Dermis blood vessel endothelial cell (primary cell): Measurements from ENCODE around the gene TBXA2R. TPM values are rescaled to one million over a fixed set of nuclear protein-coding genes. Genes with fewer than 3 reads are reported as not detected.
"Not testable (repeated sequence)": the region's sequence is repeated elsewhere in the genome, so short reads cannot be mapped to it uniquely, and the experiment has no call there.

Experiments
- DNase-seq: peaks from one replicate; pipeline ENCODE4 v3.0.0; 2010
- total RNA-seq: library from RNA; depleted of rRNA; stranded (reverse); fragments of >200 nt; gene quantifications from 2 replicates; pipeline ENCODE4 v1.2.3, GENCODE V29; 2014

TBXA2R gene
- total RNA-seq, 1 donor from 2014 or later = 1.7 TPM

DNA sequence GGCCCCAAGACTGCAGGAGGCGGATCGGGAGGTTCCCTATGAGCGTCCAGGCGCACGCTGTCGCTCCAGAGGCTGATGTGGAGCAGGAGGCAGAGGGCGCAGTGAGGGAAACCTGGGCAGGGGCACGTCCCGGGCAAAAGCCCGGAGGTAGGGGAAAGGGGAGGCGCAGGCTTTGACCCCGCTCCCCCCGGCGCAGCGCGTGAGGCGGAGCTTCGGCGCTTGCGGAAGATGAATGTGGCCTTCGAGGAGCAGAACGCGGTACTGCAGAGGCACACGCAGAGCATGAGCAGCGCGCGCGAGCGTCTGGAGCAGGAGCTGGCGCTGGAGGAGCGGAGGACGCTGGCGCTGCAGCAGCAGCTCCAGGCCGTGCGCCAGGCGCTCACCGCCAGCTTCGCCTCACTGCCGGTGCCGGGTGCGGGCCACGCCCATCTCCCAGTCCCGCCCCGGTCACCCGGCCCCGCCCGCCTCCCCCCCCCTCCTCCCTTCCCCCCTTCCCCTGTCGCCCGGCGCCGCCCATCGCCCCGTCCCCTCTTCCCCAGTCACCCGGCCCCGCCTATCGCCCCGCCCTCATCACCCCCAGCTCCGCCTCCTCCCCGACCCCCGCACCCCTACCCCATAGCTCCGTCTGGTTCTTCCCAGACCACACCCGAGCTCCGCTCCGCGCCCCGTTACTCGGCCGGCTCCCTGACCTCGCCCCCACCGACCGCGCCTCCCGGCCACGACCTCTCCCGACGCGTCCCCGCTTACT is 29.8 kb downstream of the TBXA2R start:
- DNase-seq = peak; percentile 65

DNA sequence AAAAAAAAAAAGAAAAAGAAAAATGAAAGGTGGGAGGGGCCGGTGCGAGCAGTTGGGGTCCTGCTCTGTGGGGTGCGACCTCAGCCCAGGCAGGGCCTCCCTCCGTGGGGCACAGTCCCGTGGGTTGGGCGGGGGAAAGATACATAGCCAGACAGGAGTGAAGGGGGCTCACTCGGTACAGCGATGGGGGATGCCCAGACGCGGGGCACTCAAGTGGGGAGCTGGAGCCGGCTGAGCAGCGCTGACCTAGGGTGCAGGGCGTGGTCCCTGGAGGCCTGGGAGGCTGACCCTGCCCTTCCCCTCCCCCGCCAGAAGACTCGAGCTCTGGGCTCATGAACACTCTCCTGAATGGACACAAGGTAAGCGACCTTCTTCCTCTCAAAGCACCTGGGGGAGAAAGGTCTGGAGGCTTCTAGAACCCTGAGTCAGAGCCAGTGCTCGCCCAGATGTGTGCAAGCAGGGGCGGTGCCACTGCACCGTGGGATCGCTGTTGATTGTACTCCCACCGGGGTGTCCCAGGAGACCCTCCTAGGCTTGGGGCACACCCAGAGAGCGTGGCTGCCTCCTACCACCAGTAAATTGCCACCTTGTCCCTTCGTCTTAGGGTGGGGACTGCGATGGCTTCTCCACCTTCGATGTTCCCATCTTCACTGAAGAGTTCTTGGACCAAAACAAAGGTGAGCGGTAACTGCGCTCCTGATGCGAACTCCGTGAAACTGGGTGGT is 30.6 kb downstream of the TBXA2R start:
- DNase-seq = no peak

DNA sequence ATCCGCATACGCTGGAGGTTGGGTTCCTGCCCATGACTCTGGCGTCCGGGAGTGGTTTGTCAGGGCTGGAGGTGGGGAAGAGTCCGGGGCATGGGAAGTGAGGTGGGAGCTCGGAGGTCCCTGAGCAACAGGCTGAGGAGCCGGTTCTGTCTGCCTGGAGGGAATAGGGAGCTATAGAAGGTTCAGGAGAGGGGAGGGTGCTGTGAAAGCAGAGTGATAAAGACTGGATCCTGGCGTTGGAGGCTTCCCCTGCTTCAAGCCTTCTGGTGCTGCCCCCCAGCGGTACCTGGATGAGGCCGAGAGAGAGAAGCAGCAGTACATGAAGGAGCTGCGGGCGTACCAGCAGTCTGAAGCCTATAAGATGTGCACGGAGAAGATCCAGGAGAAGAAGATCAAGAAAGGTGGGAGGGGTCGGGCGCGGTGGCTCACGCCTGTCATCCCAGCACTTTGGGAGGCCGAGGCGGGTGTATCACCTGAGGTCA is 31.4 kb downstream of the TBXA2R start:
- peak; percentile 50 for DNase-seq

DNA sequence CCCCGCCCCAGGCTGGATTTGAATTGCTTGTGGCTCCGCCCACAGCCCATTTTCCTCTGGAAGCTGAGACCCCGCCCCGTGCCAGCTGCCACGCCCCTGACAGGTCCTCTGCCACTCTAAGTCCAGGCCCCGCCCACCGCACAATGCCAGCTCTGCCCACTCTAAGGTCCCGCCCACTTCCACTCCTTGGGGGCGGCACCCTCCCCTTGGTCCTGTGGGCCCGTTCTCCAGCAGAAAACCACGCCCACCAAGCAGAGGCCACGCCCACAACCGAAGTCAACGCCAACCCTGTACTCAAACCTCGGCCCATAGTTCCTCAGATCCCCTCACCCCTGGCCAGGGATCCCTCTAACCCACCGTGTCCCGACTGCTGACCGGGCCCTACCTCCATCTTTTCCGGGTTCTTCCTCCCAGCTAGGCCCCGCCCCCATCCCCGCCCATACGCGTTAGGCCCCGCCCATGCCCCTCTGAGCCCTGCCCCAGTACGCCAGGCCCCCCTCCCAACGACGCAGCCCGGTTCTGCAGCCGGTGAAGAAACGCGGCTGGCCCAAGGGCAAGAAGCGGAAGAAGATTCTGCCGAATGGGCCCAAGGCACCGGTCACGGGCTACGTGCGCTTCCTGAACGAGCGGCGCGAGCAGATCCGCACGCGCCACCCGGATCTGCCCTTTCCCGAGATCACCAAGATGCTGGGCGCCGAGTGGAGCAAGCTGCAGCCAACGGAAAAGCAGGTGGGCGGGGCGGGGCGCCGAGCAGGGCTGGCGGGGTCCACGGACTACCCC is 32.6 kb downstream of the TBXA2R start:
- DNase-seq = peak; percentile 99

DNA sequence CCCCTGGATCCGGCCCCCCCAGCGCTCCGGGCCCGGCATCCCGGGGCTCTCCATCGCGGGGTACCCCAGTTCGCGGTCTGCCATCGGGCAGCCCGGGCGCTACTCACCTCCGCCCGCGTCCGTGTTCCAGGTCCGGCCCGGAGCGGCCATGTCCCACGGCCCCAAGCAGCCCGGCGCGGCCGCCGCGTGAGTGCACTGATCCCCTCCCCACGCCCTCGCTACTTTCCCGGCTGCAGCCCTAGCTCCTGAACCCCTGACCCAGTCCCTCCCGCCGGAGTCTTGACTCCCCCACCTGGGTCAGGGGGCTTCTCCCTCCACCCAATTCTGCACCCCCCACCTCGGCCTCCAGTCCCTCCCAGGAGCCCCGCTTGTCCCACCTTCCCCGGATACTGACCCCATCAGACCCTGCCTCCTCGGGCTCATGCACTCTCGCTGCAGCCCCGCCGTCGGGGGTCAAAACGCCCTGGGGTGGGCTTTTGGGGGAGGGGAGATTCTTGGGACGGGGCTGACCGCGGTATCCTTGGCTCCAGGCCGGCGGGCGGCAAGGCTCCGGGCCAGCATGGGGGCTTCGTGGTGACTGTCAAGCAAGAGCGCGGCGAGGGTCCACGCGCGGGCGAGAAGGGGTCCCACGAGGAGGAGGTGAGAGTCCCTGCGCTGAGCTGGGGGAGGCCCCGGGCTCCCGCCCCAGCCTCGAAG is 33.4 kb downstream of the TBXA2R start:
- DNase-seq = no peak

DNA sequence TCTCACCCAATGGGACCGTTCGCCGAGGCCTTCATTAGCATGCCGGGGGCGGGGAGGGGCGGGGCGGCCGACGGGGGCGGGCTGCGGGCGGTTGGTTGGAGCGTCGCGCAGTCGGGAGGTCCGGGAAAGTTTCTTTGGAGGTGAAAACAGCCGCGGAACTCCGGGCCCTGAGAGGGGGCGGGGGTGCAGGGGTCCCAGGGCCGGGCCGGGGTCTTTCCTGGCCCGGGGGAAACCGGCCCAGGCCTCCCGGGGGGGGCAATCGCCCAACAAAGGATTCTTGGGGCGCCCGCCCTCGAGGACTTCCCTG is 33.9 kb downstream of the TBXA2R start, which contains the start of gene HMG20B:
Gene HMG20B, plus strand, starts transcription at position 90 of the 307 bp plus-strand sequence. CDS start 366 bp downstream, outside the sequence.
- no peak for DNase-seq

DNA sequence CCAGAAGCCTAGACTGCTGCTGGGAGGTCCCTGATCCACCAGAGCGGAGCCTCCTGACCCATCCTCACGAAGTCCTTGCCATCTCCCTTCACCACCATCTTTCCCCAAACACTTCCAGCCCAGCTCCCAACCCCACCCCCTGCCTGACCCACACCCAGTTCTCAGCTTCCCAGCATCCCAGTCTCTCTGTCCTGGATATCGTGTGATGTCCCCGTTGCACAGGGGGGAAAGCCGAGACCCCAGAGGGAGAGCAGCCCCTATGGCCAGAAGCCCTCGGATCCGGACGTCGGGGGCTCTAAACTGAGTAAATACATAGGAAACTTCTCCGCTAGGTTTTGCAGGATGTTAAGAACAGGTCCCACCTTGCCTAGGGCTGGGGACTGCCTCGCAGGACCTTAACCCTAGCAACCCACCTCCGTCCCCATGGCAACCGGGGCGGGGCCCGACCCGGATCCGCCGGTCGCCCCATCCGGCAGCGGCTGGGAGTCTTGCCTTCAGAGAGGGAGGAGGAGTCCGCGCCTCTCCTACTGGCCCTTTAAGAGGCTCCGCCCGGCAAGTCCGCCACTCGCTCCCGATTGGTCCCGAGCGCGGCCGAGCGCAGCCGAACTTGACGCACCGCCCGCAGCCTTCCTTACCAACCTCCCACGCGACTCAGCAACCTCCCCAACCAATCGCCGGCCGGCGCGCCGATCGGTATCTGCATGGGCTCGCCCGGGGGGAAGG is 34.4 kb downstream of the TBXA2R start:
- DNase-seq = peak; percentile 100

DNA sequence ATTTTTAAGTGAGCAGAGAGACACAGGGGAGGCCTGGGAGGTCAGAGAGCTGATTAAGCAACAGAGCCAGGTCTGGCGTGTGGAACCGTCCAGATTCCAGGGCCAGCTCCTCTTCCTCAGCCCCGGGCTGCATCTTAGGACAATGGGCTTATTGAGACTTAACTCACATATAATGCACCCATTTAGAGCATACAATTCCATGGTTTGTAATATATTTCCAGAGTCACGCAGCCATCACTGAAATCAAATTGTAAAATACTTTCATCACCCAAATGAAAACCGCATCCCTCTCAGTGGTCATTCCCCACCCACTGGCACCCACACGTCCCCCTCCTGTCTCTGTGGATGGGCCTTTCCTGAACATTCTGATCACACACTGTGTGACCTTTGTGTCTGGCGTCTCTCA is 36.1 kb downstream of the TBXA2R start:
- no peak for DNase-seq

DNA sequence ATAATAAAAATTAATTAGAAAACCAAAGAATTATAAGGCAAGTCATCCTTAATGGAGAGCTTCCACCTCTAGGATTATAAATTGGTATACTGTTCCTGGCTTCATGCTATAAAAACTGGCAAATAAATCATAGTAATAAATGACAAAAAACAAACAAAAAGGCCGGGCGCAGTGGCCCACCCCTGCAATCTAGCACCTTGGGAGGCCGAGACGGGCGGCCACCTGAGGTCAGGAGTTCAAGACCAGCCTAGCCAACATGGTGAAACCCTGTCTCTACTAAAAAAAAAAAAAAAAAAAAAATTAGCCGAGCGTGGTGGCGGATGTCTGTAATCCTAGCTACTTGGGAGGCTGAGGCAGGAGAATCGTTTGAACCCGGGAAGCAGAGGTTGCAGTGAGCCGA is 36.6 kb downstream of the TBXA2R start:
- DNase-seq = not testable (repeated sequence)

DNA sequence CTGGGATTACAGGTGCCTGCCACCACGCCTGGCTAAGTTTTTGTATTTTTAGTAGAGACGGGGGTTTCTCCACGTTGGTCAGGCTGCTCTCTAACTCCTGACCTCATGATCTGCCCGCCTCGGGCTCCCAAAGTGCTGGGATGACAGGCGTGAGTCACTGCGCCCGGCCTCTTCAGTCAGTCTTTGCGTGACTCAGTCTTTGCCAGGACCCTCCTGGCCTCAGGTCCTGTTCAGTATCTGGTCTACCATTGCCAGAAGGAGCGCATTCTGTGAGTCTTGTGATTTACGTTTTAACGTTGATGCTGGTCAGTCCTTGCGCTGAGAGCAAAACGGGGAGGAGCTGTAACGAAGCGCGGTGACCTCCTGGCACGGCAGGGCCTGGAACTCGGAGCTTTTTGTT is 41.5 kb downstream of the TBXA2R start:
- DNase-seq = no peak

DNA sequence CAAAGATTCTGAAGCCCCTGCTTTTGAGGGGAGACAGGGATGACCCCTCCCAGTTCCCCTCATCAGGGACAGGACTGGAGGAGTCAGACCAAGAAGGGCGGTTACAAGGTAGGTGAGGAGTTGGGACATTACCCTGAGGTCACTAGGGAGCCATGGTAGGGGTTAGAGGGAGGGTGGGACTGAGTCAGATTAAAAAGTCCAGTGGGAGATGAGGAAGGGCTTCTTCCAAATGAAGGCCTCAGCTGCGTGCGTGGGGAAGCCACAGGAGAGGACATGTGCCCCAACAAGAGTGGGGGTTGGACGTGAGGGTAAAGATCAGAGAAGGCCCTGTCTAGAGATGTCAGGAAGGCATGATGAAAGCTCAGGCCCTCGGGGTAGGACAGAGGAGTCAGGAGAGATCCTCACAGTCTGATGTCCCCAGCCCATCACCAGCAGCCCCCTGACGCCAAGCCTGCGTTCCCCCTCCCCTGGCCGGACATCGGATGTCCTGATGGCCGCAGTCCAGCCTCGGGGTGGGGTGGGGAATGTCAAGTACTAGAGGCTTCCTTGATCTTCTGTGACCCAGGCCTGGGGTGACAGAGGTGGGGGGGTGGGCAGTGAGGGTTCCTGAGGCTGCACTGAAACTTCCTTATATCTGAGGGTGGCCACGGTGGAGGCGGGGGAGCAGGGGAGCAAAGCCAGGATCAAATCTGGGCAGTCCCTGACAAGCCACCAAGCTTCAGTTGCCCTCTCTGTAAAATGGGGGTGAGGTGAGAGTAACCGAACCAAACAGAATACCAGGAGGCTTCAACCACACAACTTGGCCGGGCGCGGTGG is 42.8 kb downstream of the TBXA2R start:
- no peak for DNase-seq

DNA sequence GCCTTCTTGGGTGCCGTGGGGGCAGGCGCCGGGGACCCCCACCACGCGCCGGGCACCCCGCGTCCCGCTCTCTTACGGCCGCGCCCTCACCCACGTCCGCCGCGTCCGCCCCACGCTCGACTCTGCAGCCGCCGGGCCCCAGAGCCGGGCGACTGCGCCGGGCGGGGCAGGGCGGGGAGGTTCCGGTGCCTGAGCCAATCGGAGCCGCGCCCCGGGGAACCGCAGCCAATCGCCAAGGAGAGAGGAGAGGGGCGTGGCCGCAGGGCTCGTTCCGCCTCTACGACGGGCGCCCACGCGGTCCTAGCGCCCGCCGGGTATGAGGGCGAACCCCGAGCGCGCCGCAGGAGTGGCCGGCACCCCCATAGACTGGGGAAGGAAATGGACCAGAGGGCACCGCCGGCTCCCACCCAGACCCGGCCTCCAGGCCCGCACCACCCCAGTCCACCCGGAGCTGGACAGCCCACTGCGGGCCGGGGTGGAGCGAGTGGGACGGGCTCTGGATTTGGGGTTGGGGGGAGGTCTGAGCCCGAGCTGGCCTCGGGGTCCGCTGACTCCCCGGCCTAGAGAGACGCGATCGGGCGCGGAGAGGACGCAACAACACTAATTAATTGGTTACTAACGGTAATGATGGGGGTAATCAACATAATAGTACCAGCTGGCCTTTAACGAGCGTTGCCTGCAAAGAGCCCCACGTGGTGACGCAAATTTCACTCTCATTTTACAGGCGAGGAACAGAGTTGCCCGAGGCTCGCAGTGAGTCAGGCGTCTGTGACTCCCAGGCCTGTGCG is 49.0 kb downstream of the TBXA2R start, which contains the start of gene MFSD12:
Gene MFSD12, minus strand, starts transcription at position 126 of the 788 bp plus-strand sequence. CDS start 183 bp downstream, outside the sequence.
- DNase-seq = peak; percentile 95

DNA sequence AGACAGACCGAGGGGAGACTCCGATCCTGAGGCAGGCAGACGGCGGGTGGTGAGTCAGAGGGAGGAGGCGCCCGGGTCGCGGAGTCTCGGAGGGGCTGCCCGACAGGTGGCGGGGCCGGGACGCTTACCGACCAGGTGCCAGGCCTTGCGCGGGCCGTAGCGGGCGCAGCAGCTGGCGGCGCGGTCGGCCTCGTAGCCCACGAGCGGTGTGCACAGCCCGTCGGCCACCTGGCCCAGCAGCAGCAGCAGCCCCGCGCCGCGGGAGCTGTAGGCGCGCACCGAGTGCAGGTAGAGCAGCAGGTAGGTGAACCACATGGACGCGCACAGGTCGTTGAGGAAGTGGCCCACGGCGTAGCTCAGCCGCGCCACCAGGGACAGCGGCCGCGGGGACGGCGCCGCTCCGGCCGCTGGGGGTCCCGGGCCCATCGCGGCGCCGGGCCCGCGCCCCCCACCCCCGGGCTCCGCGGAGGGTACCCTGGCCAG is 49.7 kb downstream of the TBXA2R start:
- DNase-seq = peak; percentile 56

DNA sequence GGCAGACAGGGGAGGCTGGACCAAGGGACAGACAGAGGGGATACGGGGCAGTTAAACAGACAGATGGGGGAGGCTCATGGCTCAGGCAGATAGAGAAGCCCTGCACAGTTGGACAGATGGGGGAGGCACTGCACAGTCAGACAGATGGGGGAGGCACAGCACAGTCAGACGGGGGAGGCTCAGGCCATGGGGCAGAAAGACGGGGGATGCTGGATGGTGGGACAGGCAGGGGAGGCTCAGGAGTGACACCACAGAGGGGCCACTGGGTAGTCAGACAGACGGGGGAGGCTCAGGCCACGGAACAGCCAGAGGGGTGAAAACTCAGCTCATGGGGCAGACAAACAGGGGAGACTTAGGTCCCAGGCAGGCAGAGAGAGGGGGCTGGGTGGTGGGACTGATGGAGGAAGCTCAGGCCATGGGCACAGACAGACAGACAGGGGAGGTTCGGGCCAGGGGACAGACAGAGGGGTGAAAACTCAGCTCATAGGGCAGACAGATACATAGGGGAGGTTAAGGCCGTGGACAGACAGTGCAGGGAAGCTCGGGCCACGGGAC is 50.2 kb downstream of the TBXA2R start:
- no peak for DNase-seq

DNA sequence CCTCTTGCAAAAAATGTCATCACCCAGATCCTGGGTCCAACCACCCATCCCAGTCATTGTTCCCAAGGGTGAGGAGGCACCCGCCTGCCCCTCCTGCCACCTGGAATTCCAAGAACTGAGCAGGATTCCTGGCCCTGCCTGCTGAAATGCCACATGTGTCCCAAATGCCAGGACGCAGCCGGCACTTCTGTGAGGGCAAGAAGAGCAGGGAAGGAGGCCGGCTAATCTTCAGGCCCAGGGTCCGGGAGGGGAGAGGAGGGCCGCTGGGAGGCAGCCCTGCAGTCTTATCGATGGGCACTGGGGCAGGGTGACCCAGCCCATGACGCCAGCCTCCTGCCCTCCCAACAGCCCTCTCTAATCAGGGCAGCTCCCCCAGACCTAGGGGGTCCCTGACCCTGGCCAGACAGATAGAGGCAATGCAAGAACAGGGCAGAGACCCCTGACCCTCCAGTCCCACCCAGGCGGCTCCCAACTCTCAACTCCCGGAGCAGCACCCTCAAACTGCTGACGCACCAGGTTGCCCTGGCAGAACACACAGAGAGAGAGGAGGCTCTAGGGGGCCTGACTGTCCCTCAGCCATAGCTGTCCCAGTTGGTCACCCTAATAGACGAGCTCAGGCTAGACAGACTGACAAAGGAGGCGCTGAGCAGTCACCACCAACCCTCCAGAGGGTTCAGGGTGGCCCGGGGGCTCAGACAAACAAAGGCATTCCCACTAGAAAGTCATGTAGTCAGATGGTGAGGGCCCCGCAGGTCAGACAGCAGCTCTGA is 50.8 kb downstream of the TBXA2R start:
- DNase-seq = no peak

DNA sequence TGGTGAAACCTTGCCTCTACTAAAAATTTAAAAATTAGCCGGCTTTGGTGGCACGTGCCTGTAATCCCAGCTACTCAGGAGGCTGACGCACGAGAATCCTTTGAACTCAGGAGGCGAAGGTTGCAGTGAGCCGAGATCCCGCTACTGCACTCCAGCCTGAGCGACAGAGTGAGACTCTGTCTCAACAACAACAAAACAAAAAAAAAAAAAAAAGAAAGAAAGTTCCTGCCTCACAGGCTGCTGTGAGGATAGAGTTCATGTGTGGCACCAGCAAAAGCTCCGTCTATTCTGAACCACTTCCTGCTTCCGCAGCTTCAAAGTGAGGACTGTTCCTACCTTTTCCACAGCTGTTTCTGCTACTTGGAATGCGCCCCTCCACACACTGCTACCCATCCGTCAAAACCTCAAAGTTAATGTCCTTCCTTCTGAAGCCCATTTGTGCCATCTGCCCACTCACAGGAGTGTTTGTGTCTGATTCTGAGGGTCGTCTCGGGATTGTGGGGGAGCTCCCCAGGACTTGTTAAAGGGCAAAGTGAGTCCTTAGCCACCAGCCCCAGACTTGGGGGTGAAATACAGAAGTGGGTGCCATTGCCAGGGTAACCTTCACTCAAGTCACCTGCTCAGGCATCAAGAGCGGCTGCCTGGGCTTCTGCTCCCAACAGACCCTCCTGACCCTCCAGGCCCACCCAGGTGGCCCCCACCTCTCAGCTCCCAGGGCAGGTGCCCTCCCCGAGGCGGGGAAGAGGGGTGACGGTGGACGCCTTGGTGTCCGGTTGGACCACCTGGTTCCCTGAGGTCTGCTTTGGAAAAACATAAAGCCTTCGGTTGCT is 52.2 kb downstream of the TBXA2R start:
- peak; percentile 61 for DNase-seq

DNA sequence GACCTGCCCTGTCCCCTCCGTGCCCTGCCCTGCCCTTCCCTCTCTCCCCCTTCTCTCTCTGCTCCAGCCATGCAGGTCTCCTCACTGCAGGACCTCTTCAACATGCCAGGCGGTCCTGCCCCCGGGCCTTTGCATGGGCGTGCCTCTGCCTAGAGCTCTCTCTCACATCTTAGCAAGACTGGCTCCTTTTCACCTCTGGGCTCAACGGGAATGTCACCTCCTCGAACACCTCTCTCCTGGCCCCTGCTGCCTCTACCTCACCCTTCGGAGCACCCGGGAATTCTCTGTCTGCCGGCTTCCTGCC is 54.9 kb downstream of the TBXA2R start:
- DNase-seq = no peak
